Measurements from ENCODE around the gene NSMCE1. TPM values are rescaled to one million over a fixed set of nuclear protein-coding genes. Genes with fewer than 3 reads are reported as not detected.

Gene NSMCE1
- total RNA-seq, 1 donor from 2014 or later = 77.3 TPM

DNA sequence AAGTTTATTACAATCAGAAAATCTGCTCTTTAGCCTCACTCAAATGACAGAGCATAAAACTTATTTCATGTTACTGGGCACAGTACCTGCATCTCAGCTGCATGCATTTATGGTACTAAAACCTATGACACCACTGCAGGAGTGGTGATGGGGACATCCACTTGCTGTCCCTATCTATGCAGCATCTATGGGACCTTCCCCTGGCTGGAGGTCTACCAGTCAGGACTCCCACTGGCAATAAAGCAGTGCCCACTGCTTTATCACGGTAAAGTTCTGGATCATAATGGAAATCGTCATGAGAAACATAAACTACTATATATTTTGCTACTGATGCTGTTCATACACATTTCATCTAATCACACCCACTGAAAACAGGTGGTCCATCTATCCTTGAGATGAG is 26.2 kb downstream of the NSMCE1 start:
- no peak for DNase-seq

DNA sequence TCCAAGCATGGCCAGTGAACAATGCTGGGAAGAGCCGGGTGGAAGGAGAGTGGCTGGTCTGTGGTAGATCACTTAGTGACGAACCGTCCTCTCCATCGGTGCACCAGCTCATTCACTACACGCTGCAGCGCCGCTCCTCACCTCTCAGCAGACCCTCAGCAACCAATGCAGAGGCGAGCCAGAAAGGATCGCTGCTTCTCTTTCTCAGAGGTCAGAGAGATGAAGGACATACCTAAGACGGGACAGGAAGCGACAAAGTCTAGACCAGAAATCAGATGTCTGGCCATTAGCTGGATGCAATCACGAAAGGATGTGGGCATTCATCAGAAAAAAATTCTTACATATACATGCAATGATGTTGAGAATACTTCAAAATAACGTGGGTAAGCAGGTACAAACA is 26.9 kb downstream of the NSMCE1 start:
- peak; percentile 77 for DNase-seq

DNA sequence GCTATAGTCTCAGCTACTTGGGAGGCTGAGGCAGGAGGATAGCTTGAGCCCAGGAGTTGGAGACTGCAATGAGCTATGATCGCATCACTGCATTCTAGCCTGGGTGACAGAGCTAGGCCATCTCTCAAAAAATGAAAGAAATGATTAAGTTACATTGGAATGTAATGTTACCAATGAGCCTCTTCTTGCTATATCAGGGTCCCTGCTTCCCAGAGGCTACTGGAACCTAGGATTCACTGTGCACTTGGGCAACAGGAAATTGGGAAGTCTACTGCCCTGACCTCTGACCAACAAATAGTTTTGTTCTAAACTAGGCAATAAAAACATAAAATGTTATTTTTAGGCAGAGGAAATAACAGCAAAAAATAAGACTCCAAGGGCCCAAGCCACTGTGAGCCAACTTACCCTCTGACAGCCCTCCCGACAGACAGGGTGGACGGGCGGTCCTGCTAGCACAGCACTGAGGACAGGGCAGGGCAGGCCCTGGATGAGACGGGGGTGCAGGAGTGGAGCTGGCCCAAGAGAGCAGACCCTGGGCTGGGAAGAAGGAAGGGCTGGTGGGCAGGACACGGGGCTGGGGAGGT is 27.5 kb downstream of the NSMCE1 start:
- peak; percentile 76 for DNase-seq

DNA sequence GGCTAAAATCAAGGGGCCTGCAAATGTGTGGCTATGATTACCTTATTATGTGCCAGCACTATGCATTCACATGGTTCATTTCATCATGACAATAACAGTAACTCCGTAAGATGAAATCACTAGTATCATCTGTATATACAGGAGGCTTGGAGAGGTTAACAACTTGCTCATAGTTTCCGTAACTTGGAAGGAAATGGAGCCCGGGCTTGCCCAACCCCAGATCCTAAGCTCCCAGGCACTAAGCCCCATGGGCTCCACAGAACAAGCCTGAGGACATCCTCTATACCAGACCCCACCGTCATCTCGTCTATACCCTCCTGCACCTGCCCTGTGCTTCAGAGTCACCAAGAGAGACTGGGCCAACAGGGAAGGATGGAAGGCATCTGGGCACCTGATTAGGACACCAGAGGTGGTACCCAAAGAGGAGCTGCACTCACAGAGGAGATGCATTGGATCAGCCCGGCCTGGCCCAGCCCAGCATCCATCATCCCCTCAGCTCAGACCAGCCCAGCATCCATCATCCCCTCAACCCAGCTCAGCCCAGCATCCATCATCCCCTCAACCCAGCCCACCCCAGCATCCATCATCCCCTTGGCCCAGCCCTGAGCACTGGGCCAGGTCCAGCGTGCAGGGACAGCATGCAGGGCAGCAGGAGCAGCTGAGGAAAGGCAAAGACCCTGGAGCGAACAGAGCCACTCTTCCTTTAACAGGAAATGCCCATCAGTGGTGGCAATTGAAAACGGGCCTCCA is 28.5 kb downstream of the NSMCE1 start:
- DNase-seq = peak; percentile 54

DNA sequence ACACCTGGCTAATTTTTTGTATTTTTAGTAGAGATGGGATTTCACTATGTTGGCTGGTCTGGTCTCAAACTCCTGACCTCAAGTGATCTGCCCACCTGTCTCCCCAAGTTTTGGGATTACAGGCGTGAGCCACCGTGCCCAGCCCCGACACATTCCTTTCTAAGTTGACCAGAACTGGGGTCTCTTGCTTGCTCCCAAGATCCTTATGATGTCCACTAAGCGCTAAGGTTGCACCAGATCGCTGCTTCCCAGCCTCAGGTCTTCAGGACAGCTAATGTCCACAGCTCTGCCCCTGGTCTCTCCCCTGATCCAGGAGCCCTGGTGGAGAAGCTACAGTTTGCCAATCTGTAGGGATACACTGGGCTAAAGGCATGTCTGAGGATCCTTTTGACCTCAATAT is 29.5 kb downstream of the NSMCE1 start:
- no peak for DNase-seq

DNA sequence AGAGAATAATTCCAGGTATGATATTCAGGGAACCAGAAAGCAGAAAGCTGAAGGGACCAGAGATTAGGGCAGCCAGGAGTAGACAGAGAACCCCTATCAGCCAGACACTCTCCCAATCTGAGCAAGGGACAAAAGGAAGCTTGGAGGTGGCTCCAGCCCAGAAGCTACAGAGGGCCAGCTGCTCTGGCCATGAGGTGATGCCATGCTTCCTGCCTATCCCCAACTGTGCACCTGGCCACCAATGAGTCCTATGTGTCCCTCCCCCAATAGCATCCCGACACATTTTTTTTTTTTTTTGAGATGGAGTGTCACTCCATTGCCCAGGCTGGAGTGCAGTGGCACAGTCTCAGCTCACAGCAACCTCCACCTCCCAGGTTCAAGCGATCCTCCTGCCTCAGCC is 30.0 kb downstream of the NSMCE1 start:
- no peak for DNase-seq

DNA sequence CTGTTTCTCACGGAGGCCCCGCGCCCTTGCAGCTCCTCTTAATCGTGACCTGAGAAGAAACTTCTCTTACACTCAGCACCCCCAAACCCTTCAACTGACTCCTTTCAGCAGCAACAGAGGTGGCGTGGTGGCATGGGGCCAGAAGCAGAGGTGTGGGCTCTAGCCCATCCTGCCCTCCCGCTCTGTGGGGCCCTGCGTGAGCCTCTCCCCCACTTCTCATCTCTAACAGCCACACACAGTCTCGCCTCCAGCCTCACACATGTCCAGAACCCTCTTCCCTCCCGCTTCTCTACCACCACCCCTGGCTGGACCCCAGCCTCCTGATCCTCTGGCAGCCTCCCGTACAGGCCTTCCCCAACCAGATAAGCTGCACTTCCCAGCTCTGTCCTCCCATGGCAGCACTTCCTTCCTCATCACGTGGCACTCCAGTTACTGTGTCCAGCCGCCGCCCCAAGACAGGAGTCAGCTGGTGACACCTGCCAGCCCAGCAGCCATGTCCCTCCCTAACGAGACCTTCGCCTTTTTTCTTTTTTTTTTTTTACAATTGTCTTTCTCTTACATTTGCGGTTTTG is 30.5 kb downstream of the NSMCE1 start:
- DNase-seq = peak; percentile 50

DNA sequence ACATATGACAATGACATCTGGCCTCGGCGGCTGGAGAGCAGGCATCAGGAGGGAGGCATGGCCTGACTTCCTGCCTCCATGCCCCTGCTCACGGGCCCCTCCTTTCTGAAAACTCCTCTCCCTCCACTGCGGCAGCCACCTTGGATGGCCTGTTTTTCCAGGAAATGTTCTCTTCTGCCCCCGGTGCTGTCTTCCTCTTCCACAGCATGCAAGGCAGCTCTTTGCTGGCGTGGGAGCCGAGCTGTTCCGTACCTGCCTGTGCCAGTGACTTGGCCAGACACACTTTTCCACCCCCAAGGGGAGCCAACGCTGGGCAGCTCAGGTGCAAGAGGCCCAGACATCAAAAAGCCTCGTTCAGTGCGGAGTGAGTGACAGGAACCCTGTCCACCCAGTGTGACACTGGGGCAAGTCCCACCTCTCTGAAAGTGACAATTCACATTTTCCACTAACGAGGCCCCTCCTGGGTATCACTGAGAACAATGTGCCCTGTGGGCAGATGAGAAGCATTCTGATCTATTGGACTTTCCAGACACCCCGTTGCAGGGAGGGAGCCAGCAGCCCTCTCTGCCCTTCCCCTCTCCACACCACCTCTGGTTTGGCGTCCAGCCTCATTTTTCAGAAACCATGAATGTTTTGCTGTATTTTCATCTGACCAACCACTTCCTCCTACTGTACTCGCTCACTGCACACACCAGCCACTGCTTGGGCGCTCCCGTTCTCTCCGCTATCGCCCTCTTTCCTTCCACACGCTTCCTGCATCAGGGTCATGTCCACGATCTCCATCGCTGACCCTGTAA is 31.2 kb downstream of the NSMCE1 start:
- DNase-seq = peak; percentile 52

DNA sequence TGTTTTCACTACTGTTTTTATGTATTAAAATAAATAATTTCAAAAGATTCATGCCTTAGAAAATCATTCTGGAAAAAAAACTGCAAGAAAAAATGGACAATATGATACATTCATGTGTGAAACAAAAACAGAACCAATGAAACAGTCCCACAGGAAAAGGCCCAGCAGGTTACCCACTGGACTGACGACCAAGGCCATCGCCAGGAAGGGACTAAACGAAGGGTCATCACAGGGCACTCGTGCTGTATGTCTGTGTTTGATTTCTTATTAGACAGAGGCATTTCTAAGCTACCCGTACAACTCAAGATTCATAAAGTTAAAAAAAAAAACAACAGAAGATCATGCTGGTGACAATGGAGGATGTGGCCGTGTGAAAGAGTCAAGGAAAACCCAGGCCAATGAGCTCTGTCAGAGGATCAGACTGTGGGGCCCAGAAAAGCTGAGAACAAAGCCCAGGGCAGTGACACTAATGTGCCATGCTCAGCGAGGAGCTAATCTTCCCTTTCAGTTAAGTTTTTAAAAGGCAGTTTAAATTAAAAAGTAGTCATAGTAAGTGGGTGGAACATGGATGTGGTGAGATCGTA is 31.8 kb downstream of the NSMCE1 start:
- no peak for DNase-seq

DNA sequence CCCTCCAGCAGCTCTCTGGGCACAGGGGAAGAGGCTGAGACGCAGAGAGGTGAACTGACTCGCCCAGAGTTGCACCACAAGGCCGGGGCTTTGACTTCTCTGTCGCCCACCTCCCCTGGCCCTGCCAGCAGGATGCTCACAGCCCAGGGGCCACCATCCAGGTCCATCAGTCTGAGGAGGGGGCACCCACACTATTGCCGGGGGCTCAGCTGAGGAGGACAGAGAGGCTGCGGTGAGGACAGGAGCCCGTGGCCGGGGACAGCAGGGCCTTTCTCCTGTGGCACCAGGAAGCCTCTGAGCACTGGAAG is 32.7 kb downstream of the NSMCE1 start:
- DNase-seq = no peak

DNA sequence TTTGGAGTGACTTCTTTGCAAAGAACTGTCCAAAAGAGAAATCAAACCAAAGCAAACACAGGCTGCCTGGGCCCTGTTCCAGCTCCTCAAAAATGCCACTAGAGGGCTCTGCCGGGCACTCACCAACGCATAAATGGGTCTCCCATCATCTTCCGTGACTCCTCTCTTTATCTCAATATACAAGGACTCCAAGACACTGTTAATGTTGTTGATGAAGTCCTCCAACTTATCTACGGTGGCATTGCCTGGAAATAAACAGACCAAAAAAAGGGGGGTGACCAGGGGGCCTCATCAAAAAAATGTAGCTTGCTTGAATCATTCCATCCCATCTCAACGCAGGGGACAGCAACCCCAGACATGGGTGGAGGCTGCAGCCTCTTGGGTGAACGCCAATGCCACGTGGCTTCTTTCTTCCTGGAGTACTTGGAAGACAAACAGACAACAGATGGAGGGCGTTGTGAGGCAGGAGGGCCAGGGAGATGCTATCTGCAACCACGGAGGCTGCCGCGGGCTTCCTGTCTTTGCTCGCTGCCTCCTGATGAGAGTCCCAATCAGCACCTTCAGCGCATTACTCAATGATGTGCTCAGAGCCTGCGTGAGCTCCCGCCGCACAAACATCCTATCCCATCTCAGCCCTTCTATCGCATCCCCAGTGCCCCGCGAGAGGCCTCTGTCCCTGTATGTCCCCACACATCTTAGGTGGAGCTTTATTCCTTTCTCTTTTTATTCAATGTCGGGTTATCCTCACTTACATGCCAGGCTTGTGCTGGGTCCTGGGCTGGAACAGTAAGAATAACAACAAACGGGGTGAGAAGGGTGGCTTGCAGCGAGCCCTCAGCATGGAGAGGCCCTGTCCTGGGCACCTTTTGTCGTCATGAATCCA is 33.3 kb downstream of the NSMCE1 start:
- DNase-seq = peak; percentile 98

DNA sequence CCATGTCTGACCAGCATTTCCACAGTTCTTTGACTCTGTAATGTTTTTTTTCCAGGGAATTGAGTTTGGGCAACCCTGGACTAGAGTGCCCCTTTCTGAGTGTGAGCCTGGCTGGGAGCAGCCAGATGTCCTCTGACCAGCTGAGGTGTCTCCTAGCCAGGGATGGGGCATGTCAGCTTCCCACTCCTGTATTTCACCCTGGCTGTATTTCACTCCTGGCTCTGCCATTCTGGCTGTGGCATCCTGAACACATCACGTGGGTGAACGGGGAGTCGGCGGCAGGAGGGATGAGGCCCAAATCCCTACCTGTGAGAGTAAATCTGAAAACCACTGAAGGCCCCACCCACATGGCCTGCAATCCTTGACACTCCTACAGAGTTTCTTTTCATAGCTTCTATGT is 34.0 kb downstream of the NSMCE1 start:
- no peak for DNase-seq

DNA sequence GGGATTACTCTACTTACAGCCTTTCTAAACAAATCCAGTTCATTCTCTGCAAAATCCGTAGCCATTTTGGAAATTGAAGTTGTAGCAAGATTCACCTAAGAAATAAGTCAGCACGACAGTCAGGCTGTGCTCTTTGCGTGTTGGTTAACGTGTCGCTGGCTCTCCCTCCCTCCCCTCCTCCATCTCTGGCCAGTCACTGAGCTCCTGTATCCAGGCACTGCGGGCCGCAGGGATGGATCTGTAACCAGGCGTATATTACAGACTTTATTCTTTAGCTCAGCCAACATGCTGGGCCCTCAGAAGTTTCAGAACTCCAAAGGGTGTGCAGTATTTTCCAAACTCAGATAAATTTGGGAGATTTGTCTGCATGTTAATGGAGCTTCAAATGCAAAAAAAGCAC is 34.4 kb downstream of the NSMCE1 start:
- DNase-seq = no peak

DNA sequence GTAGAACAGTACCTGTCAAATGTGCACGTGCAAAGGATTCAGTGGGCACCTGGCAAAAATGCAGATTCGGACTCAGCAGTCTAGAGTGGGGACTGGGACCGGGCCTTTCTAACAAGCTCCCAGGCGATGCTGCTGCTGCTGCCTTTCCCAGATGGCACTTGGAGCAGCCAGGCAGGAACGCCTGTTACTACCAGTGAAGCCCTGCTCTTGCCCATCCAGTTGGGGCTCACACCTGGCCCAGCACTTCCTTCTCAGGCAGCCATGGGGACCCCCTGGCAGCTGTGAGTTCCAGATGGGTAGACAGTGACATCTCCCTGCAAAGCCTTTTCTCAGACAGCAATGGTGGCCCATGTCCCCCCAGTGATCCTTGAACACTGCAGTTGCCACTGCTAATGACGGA is 34.8 kb downstream of the NSMCE1 start:
- no peak for DNase-seq

DNA sequence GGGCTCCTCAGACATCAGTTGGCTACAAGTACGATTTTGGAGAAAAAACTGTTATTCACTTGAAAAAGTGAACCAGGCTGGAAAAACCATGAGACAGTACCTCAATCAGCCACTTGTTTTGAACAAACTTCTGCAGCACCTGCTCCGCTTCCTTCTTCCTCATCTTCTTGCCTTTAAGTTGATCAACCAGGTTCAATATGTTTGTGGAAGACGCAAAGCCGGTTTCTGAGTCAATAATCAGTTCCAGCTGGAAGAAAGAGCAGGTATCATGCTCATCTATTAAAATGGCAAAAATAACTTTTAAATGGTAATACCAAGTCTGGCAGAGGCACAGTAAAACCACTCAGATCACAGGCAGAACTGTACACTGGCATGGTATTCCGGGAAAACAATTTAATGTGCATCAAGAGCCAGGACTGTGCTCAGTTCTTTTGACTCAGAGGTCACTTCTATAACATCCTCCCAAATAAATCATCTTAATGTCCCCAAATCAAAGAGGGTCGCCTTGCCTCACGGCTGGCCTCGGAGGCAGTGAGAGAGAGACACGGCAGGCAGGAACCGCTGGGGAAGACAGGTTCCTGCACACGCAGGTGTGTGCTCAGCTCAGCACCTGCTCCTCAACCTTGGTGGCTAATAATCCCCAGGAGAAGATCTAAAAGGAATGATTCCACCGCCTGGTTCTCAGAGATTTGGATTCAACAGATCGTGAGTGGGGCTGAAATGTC is 35.5 kb downstream of the NSMCE1 start:
- no peak for DNase-seq

DNA sequence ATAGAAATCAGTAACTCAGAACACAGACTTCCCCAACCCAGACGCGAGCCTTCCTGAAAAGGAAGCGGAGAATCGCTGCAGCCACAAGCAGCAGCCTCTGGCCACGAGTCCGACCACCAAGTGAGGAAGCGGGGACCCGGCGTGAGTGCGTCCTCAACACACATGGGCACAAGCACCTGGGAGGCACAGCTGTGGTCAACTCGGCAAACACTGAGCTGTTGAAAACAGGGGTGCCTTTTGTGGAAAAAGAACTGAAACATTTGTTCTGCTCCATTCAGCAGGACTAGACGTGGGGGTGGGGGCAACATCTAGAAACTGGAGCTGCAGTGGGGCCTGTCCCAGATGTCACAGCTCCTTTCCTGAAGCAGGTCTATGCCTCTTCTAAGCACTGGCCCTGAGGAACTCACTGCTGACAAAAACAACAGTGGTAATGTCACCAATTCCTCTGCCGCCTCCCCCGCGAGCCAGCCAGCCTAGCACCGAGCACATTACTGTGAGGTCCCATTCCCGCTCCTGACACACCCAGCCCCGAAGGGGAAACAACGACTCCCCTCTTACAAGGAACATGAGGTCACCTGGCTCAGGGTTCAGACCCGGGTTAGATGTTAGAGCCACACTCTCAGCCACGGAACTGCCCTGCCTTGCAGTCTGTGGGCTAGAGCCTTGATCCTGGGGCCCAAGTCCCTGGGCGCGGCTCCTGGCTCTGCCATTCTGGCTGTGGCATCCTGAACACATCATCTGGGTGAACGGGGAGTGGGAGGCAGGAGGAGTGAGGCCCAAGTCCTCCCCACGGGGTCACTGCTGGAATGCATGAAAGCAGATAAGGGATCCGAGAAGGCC is 36.3 kb downstream of the NSMCE1 start:
- DNase-seq = no peak

DNA sequence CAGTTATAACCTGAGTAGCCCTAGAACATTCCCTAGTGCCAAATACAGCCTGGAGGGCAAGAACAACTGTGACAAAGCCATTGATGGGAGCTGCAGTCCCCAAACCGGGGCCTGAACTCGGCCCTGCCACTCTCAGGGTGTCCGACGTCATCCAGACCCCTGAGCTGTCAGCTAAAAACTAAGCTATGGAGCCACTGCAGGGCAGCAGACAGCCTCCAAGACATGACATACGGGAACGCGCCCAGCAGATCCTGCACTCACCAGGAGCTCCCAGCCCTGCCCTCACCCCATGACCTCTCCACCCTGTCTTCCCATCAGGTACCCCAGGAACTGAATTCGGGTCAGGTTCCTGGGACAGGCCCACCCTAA is 36.9 kb downstream of the NSMCE1 start:
- DNase-seq = no peak

DNA sequence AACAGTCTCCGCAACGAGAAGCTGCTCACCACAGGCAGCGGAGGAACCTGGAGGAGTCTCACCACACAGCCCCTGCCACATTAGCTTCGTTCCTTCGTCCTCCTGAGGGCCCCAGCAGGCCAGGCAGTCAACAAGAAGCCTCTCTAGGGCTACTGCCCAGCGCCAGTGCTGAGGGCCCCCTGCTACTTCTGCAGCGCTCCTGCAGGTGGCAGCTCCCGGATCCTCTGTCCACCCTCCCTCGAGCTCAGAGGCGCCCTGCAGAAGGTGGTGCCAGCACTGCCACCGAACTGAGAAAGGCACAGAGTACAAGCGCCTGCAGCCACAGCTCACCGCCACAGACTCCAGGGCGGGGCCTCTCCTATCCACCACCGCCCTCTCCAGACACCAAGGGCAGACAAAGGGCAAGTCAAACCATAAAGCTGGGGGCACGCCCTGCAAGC is 38.0 kb downstream of the NSMCE1 start:
- DNase-seq = no peak

DNA sequence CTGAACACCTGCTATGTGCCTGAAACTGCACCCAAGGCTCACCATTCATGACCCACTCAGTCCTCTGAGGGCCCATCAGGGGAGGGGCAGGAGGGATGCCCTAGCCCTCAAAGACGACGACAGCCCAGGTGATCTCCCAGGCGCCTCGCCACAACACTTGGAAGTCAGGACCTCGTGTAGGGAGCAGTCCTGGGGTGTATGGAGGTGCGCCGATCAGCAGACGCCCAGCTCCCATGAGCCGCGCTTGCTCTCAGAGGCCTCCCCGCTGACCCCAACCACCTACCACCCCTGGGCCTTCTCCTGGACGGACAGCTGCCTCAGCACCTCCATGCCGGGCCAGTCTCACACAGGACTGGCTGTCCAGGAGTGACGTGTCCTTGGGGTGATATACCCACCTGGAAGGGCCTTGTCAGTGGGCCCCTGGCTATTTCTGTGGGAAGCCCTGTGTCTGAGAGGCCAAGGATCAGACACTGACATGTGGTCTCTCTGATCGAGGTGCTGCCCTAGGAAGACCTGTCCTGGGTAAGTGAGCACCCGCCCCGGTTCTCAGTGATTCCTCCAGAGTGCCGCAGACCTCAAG is 38.6 kb downstream of the NSMCE1 start:
- no peak for DNase-seq
